Fibroblast of pulmonary artery (primary cell): ENCODE data around the gene SLC30A10.
"Not testable (repeated sequence)": the region's sequence is repeated elsewhere in the genome, so short reads cannot be mapped to it uniquely, and the experiment has no call there.

ENCODE experiments used
- DNase-seq: peaks from one replicate; pipeline ENCODE4 v3.0.0-alpha.2; 2010; ENCODE audit warnings: low read depth
- H3K4me3 ChIP-seq: replicated peaks from 2 replicates; pipeline ENCODE4 v1.5.1; 2011; ENCODE audit warnings: low read depth, mild to moderate bottlenecking, control low read depth, low read length, moderate library complexity
- TF ChIP-seq, protein P1 (sequence below): IDR thresholded peaks from 2 replicates; pipeline ENCODE4 v1.5.1; 2011; ENCODE audit warnings: mild to moderate bottlenecking, control low read depth, low read length, inconsistent platforms; ENCODE audit errors: missing control alignments

SLC30A10 gene

DNA sequence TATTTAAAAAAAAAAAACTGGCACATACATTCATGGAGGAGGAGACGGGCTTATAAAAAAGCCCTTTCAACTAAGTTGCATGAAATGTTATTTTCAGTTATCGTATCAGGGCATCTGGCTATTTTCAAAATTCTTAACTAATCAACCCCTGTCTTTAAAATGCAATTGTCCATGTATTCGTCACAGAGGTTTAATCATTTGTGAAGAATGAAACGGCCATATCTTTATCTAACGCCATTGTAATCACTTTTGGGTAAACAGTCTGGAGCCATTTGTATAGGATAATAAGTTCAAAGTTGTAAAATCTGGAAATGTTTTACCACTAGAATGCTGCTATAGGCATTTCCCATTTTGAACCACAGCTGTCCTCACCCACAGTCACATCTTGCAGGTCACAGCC lies 30.4 kb downstream of the SLC30A10 start:
- no peak overlapping the region for H3K4me3 ChIP-seq
- peak; percentile 18 for DNase-seq
- TF ChIP-seq, protein P1, sequence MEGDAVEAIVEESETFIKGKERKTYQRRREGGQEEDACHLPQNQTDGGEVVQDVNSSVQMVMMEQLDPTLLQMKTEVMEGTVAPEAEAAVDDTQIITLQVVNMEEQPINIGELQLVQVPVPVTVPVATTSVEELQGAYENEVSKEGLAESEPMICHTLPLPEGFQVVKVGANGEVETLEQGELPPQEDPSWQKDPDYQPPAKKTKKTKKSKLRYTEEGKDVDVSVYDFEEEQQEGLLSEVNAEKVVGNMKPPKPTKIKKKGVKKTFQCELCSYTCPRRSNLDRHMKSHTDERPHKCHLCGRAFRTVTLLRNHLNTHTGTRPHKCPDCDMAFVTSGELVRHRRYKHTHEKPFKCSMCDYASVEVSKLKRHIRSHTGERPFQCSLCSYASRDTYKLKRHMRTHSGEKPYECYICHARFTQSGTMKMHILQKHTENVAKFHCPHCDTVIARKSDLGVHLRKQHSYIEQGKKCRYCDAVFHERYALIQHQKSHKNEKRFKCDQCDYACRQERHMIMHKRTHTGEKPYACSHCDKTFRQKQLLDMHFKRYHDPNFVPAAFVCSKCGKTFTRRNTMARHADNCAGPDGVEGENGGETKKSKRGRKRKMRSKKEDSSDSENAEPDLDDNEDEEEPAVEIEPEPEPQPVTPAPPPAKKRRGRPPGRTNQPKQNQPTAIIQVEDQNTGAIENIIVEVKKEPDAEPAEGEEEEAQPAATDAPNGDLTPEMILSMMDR: no peak

DNA sequence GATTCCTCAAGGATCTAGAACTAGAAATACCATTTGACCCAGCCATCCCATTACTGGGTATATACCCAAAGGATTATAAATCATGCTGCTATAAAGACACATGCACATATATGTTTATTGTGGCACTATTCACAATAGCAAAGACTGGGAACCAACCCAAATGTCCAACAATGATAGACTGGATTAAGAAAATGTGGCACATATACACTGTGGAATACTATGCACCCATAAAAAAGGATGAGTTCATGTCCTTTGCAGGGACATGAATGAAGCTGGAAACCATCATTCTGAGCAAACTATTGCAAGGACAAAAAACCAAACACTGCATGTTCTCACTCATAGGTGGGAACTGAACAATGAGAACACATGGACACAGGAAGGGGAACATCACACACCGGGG lies 36.1 kb downstream of the SLC30A10 start:
- DNase-seq, H3K4me3 ChIP-seq: not testable (repeated sequence)

DNA sequence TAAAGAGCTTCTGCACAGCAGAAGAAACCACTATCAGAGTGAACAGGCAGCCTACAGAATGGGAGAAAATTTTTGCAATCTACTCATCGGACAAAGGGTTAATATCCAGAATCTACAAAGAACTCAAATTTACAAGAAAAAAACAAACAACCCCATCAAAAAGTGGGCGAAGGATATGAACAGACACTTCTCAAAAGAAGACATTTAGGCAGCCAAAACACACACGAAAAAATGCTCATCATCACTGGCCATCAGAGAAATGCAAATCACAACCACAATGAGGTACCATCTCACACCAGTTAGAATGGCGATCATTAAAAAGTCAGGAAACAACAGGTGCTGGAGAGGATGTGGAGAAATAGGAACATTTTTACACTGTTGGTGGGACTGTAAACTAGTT lies 36.5 kb downstream of the SLC30A10 start:
- H3K4me3 ChIP-seq, DNase-seq: not testable (repeated sequence)

DNA sequence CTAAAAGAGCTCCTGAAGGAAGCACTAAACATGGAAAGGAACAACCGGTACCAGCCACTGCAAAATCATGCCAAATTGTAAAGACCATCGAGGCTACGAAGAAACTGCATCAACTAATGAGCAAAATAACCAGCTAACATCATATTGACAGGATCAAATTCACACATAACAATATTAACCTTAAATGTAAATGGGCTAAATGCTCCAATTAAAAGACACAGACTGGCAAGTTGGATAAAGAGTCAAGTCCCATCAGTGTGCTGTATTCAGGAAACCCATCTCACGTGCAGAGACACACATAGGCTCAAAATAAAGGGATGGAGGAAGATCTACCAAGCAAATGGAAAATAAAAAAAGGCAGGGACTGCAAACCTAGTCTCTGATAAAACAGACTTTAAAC lies 39.7 kb downstream of the SLC30A10 start:
- not testable (repeated sequence) for H3K4me3 ChIP-seq, DNase-seq

DNA sequence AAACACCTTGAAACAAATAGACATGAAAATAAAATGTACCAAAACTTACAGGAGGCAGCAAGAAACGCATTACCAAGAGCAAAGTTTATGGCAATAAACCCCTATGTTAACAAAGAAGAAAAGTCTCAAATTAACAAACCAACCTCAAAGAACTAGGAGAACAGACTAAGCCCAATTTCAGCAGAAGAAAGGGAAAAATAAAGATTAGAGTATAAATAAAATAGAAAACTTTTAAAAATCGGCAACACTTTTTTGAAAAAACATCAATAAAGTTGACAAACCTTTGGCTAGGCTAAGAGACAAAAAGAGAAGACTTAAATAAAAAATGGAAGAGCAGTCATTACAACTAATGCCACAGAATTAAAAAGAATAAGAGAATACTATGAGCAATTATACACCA lies 42.7 kb downstream of the SLC30A10 start:
- DNase-seq: no peak
- TF ChIP-seq, protein P1: no peak
- no peak overlapping the region for H3K4me3 ChIP-seq

DNA sequence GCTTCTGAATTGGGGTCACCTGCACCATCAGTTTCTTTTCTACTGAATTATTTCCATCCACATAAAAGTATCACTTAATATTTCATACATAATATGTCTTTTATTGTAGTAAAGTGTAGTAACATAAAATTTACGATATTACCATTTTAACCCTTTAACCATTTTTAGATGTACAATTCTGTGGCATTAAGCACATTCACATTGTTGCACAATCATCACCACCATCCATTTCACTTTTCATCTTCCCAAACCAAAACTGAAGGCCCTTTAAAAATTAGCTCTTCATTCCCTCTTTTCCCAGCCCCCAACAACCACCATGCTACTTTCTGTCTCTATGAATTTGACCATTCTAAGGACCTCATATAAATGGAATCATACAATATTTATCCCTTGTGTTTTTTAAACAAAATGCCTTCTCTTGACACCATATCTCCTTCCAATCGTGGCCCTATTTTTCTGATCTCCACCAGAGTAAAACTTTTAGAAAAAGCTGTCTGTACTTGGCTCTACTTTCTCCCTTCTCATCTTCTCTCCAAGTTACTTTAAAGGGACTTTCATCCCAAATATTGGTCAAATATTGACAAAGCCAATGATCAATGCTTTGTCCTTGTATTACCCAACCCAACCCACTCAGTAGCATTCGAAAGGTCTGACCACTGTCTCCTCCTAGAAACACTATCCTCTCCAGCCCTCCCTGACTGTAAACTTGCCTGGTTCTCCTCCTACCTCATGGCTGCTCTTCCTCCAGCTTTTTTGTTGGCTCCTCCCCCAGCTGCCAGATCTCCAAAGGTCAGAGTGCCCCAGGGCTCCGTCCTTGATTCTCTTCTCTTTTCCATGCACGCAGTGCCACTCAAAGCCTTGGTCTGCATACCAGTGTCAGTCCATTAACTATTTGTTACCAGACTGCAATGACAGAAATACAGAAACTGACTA lies 44.7 kb downstream of the SLC30A10 start:
- TF ChIP-seq, protein P1: no peak
- no peak for DNase-seq
- H3K4me3 ChIP-seq: no peak overlapping the region

DNA sequence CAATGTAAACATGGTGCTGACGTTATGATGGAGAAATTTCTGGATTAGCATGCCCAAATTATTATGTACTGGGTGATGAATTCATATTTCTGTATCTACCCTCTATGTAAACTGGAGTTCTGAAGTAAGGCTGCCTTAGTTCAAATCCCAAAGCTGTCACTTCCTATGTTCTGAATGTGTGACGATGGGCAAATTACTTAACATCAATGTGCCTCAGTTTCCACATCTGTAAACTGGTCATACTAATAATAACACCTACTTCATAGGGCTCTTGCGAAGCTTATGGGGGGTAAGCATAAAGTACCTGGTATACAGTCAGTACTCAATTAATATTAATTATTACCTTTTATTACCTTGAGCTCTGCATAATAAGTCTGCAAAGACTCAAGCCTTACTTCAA lies 45.6 kb downstream of the SLC30A10 start:
- no peak overlapping the region for H3K4me3 ChIP-seq
- TF ChIP-seq, protein P1: no peak
- DNase-seq: no peak

DNA sequence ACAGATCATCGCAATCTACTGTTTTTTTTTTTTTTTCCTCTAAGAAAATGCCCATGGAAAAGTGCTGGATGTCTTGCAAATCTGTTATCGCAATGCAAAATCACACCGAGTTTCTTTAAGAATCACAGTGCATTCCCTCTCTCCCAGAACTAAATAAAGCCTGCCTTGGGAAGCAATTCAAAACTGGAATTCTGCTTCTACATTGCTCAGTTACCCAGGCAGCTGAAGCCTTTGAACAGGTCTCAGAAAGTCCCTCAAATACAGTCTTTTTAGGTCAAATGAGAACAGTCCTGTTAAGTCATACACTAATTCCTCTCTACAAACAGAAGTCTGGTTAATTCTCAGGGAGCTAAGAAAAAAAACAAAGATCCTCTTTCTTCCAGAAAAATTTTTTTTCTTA lies 46.3 kb downstream of the SLC30A10 start:
- no peak for DNase-seq
- TF ChIP-seq, protein P1: no peak
- H3K4me3 ChIP-seq: no peak overlapping the region
